Upper lobe of left lung (tissue), 6 donors: ENCODE measurements around the gene EMX1. TPM values are rescaled to one million over a fixed set of nuclear protein-coding genes. Genes with fewer than 3 reads are reported as not detected.

Experiments
- ATAC-seq, 2 donors: fragments of 200-7000 bp; cut with Tn5 transposase; one replicate each; pipeline ENCODE4 v1.9.1; 2022; ENCODE audit warnings: mild to moderate bottlenecking in 2 of 2, moderate library complexity in 2 of 2; ENCODE audit not compliant: low FRiP score in 2 of 2
- DNase-seq, 2 donors: peaks; one replicate each; pipeline ENCODE4 v3.0.0-alpha.2; 2019 to 2020
- H3K27ac ChIP-seq, 4 donors: fragments of 200-600 bp; sonication (generic); one replicate each; pipeline ENCODE4 v1.5.1; 2016 to 2019
- H3K27me3 ChIP-seq, 4 donors: fragments of 200-600 bp; sonication (generic); one replicate each; pipeline ENCODE4 v1.5.1; 2017 to 2019
- H3K36me3 ChIP-seq, 4 donors: fragments of 200-600 bp; sonication (generic); one replicate each; pipeline ENCODE4 v1.5.1; 2016 to 2019
- H3K4me1 ChIP-seq, 4 donors: fragments of 200-600 bp; sonication (generic); one replicate each; pipeline ENCODE4 v1.5.1; 2018 to 2019
- H3K4me3 ChIP-seq, 4 donors: fragments of 200-600 bp; sonication (generic); one replicate each; pipeline ENCODE4 v1.5.1; 2017 to 2019; ENCODE audit warnings: mild to moderate bottlenecking in 2 of 4, moderate library complexity in 1 of 4
- H3K9me3 ChIP-seq, 4 donors: fragments of 200-600 bp; sonication (generic); one replicate each; pipeline ENCODE4 v1.5.1; 2018 to 2019
- CTCF ChIP-seq, 6 experiments: fragments of 450-650 bp in 4 of 6; fragments of 200-600 bp in 2 of 6; sonication (generic) in 2 of 6; IDR thresholded peaks; one replicate each; pipeline ENCODE4 v1.5.1; 2016 to 2019; ENCODE audit warnings: antibody characterized with exemption in 6 of 6
- EP300 ChIP-seq, 4 donors: sonication (generic); formaldehyde crosslinking; IDR thresholded peaks; one replicate each; pipeline ENCODE4 v1.5.1; 2017; ENCODE audit warnings: antibody characterized with exemption in 4 of 4, control low read depth in 2 of 4
- POLR2A ChIP-seq, 4 donors: fragments of 450-650 bp; IDR thresholded peaks; one replicate each; pipeline ENCODE4 v1.5.1; 2016 to 2017; ENCODE audit warnings: antibody characterized with exemption in 4 of 4, mild to moderate bottlenecking in 2 of 4
- POLR2AphosphoS5 ChIP-seq, 2 donors: sonication (generic); formaldehyde crosslinking; IDR thresholded peaks; one replicate each; pipeline ENCODE4 v1.5.1; 2017; ENCODE audit warnings: antibody characterized with exemption in 2 of 2
- WGBS, 2 donors: methylation state at CpG; one replicate each; pipeline ENCODE4 v1.1.5; 2017 to 2018; 5-methylcytosine and 5-hydroxymethylcytosine counted together
- total RNA-seq, 6 donors: library from RNA; depleted of rRNA in 4 of 6; stranded (reverse); fragments of >200 nt in 4 of 6; gene quantifications; one replicate each; pipeline versions ENCODE4 v1.1.0 to v1.2.1, GENCODE V29; 2016 to 2021
- donor health status: DM: no; HTN: no; CAD: no; lungs with moderate emphysema.
- donor health status: DM: no; HTN: yes; CAD: no; lungs with severe emphysema.

EMX1 gene
- total RNA-seq, 6 donors from 2014 or later = not detected

DNA sequence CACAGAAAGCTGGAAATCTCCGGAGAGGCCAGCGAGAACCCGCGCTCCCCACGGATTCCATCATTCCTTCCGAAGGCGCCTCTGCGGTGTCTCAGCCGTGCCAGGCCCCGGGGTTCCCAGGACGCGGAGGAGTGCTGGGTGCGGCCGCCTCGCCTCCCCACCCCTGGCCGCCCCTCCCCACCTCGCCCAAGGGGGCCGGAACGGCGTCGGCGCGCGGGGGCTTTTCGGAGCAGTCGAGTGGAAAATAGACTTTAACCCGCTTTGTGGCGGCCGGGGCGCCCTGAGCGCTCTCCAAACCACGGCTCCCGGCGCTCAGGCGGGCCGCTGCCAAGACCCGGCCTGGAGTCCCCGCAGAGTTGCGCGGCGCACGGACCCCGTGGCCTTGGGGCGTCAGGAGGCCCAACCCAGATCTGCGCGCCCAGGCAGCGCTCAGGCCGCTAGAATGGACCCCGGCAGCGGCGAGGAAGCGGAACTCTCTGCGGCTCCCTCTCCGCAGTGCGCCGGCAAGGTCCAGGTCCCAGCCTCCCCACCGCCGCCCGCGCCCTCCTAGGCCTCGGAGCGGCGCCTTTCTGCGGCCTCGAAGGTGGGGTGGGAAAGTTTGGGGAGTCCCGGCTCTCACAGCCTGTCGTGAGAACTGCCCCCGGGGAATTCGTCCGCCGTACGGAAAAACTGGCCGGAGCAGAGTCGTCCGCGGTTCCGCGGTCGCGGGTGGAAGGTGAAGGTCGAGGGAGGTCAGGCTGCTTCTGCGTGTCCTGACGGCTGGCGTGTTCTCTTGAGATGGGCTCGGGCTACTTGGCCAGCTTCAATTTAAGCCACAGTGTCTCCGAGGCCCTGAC lies 1.2 kb upstream of the EMX1 start:
- DNase-seq = peak; percentile 42 to 91
- Histone ChIP-seq H3K27ac (no peak overlapping the region), H3K27me3 (peaks cover 0 to 86% (median 55%) of the 10 kb centered on the region in 4 donors), H3K4me3 (peak overlapping the region; percentile 16 to 46 (median 36)), H3K36me3 (no peaks in the 10 kb centered on the region), H3K9me3 (no peaks in the 10 kb centered on the region), H3K4me1 (peaks cover 50 to 59% (median 54%) of the 10 kb centered on the region in 4 donors)
- TF ChIP-seq CTCF (IDR thresholded peaks at IDR 0.05) = no peak
- no peak for TF ChIP-seq POLR2AphosphoS5 (IDR thresholded peaks at IDR 0.05)
- no peak for TF ChIP-seq POLR2A (IDR thresholded peaks at IDR 0.05)
- TF ChIP-seq EP300 (IDR thresholded peaks at IDR 0.05) = no peak
- WGBS, 2 donors = 2 to 3% methylated on average over 26 to 40 of the region's 86 CpGs
- ATAC-seq = peak; percentile 69 to 70

GRCh38 chr2:72916743-72917137 lies 579 bp upstream of the EMX1 start:
- TF ChIP-seq EP300 (IDR thresholded peaks at IDR 0.05) (no peak), POLR2AphosphoS5 (IDR thresholded peaks at IDR 0.05) (no peak), POLR2A (IDR thresholded peaks at IDR 0.05) (no peak), CTCF (IDR thresholded peaks at IDR 0.05) (no peak)
- 0 to 2% methylated on average over 1 to 29 of the region's 29 CpGs for WGBS, 2 donors
- peak overlapping the region in 3 of 4 donors; percentile 31 to 46 (median 42) for H3K4me3 ChIP-seq
- peaks cover 50 to 59% (median 54%) of the 10 kb centered on the region in 4 donors for H3K4me1 ChIP-seq
- no peak overlapping the region for H3K27ac ChIP-seq
- H3K9me3 ChIP-seq = no peaks in the 10 kb centered on the region
- ATAC-seq = peak in 1 of 2 donors; percentile 22
- peaks cover 0 to 90% (median 55%) of the 10 kb centered on the region in 4 donors for H3K27me3 ChIP-seq
- DNase-seq = peak; percentile 14 to 85
- H3K36me3 ChIP-seq = no peaks in the 10 kb centered on the region

GRCh38 chr2:72917877-72918553 lies 696 bp downstream of the EMX1 start:
- TF ChIP-seq EP300 (IDR thresholded peaks at IDR 0.05) = no peak
- TF ChIP-seq POLR2A (IDR thresholded peaks at IDR 0.05) = no peak
- TF ChIP-seq POLR2AphosphoS5 (IDR thresholded peaks at IDR 0.05) = no peak
- no peak for TF ChIP-seq CTCF (IDR thresholded peaks at IDR 0.05)
- no peak for ATAC-seq
- peak; percentile 15 to 87 for DNase-seq
- Histone ChIP-seq H3K27ac (no peak overlapping the region), H3K4me3 (peak overlapping the region in 3 of 4 donors; percentile 31 to 46 (median 42)), H3K4me1 (peaks cover 50 to 59% (median 54%) of the 10 kb centered on the region in 4 donors), H3K9me3 (no peaks in the 10 kb centered on the region), H3K27me3 (peaks cover 0 to 95% (median 59%) of the 10 kb centered on the region in 4 donors), H3K36me3 (no peaks in the 10 kb centered on the region)
- 6% methylated on average over 44 of the region's 89 CpGs; no CpG with 5 or more reads in 1 of the 2 donors for WGBS, 2 donors

DNA sequence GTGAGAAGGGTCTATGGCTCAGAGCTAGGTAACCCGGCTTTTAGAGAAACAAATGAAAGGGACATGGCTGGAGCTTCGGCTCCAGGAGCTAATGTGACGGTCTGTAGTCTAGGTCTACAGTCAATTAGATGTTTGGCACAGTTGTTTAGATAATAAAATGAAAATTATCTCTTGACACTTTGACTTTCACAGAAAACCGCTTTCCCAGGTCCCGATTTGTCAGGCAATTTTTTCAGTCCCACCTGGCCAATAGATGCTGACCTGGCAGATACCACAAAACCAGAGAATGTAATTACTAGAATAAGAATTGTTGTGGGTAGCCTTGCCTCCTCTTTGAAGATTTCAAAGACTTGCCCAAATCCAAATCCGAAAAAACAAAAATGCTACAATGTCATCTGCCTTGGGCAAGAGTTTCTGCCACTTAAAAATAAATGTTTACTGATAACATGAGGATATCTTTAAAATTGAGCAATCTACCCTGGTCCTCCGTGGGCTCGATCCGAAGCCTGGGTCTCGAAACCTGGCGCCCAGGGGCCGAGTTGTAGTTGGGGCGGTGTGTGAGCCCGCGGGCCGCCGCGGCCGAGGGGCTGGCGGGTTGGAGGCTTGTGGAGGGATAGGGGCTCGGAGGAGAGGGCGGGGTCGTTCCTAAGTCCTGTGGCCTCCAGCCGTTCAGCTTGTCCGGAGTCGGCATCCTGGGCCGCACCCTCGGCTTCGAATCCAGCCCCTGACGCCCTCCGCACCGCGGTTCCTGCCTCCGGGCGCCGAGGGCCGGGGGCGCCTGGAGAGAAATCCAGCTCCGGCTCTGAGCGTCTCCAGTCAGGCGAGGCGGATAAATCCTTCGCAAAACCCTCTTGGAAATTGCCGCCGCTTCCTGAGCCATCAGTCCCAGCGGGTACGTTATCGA lies 2.3 kb downstream of the EMX1 start:
- peak overlapping the region in 1 of 4 donors; percentile 14 for H3K4me3 ChIP-seq
- no peak for ATAC-seq
- DNase-seq = peak; percentile 13 to 77
- peaks cover 2 to 96% (median 68%) of the 10 kb centered on the region in 4 donors for H3K27me3 ChIP-seq
- 10 to 12% methylated on average over 25 to 36 of the region's 48 CpGs for WGBS, 2 donors
- TF ChIP-seq POLR2AphosphoS5 (IDR thresholded peaks at IDR 0.05) (no peak), POLR2A (IDR thresholded peaks at IDR 0.05) (no peak), EP300 (IDR thresholded peaks at IDR 0.05) (no peak), CTCF (IDR thresholded peaks at IDR 0.05) (no peak)
- no peaks in the 10 kb centered on the region for H3K9me3 ChIP-seq
- peaks cover 59 to 69% (median 64%) of the 10 kb centered on the region in 4 donors for H3K4me1 ChIP-seq
- H3K36me3 ChIP-seq = no peaks in the 10 kb centered on the region
- no peak overlapping the region for H3K27ac ChIP-seq
